ENCODE results near the gene OPN5.

DNA sequence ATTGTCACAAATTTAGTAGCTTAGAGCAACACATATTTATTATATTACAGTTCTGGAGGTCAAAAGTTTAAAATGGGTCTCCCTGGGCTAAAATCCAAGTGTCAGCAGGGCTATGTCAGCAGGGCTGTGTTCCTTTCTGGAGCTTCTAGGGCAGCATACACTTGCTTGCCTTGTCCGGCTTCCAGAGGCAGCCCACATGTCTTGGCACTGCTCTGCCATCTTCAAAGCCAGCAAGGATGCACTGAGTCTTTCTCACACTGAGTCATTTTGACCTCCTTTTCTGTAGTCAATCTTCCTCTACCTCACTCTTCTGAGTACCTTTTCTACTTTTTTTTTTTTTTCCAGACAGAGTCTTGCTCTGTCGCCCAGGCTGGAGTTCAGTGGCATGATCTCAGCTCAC lies 44.4 kb upstream of the OPN5 start:
- TF ChIP-seq POLR2A (IDR thresholded peaks at IDR 0.05; ENCODE audit: low read length) = no peak
- no peak for TF ChIP-seq GATA1 (IDR thresholded peaks at IDR 0.05; ENCODE audit: low read depth, low read length)

All from erythroblast (primary cell).